MM.1S (cell line): Measurements from ENCODE around the gene GDPD5.
A peak's percentile ranks its signal among the peaks of the same experiment; 100 is the strongest.

Experiments
- DNase-seq: peaks from one replicate; pipeline ENCODE4 v3.0.0-alpha.2; 2015
- H2AFZ ChIP-seq: fragments of 300-600 bp; sonication (generic); 2 replicates; pipeline ENCODE4 v1.6.0; 2016; ENCODE audit warnings: antibody characterized with exemption, low read length
- H3F3A ChIP-seq: fragments of 300-600 bp; sonication (generic); 2 replicates; pipeline ENCODE4 v1.6.1; 2016; ENCODE audit warnings: mild to moderate bottlenecking, antibody characterized with exemption, low read length, moderate library complexity, mixed read lengths; ENCODE audit not compliant: insufficient read depth
- H3K27ac ChIP-seq: fragments of 300-600 bp; sonication (generic); 2 replicates; pipeline ENCODE4 v1.5.1; 2016; ENCODE audit warnings: mild to moderate bottlenecking, low read length
- H3K27me3 ChIP-seq: fragments of 300-600 bp; sonication (generic); replicated peaks from 2 replicates; pipeline ENCODE4 v1.6.0; 2016; ENCODE audit warnings: low read length; ENCODE audit not compliant: insufficient read depth
- H3K36me3 ChIP-seq: fragments of 300-600 bp; sonication (generic); replicated peaks from 2 replicates; pipeline ENCODE4 v1.6.1; 2016; ENCODE audit warnings: mild to moderate bottlenecking, low read length, mixed read lengths; ENCODE audit not compliant: insufficient read depth
- H3K4me1 ChIP-seq: fragments of 300-600 bp; sonication (generic); 2 replicates; pipeline ENCODE4 v1.6.1; 2016; ENCODE audit warnings: low read length, mixed read lengths
- H3K4me2 ChIP-seq: fragments of 300-600 bp; sonication (generic); 2 replicates; pipeline ENCODE4 v1.6.0; 2016; ENCODE audit warnings: low read depth, low read length
- H3K4me3 ChIP-seq: fragments of 300-600 bp; sonication (generic); 2 replicates; pipeline ENCODE4 v1.5.1; 2016; ENCODE audit warnings: low read length, mixed read lengths
- H3K79me2 ChIP-seq: fragments of 300-600 bp; sonication (generic); 2 replicates; pipeline ENCODE4 v1.6.1; 2016; ENCODE audit warnings: mixed run types, low read length, mixed read lengths
- H3K9ac ChIP-seq: fragments of 300-600 bp; sonication (generic); 2 replicates; pipeline ENCODE4 v1.6.1; 2016; ENCODE audit warnings: low read length, mixed read lengths
- H3K9me2 ChIP-seq: fragments of 300-600 bp; sonication (generic); replicated peaks from 2 replicates; pipeline ENCODE4 v1.6.1; 2016; ENCODE audit warnings: mild to moderate bottlenecking, low read length, mixed read lengths; ENCODE audit not compliant: insufficient read depth
- H3K9me3 ChIP-seq: fragments of 300-600 bp; sonication (generic); replicated peaks from 2 replicates; pipeline ENCODE4 v1.6.1; 2016; ENCODE audit warnings: mild to moderate bottlenecking, low read length, mixed read lengths; ENCODE audit not compliant: insufficient read depth
- H4K20me1 ChIP-seq: fragments of 300-600 bp; sonication (generic); 2 replicates; pipeline ENCODE4 v1.6.1; 2016; ENCODE audit warnings: mild to moderate bottlenecking, low read length, moderate library complexity, mixed read lengths; ENCODE audit not compliant: insufficient read depth
- EZH2 ChIP-seq: fragments of 300-600 bp; sonication (generic); optimal IDR thresholded peaks from 2 replicates; pipeline ENCODE3; 2017; ENCODE audit warnings: low read depth, mild to moderate bottlenecking, antibody characterized with exemption, low read length, mixed read lengths
- EZH2phosphoT487 ChIP-seq: fragments of 300-600 bp; sonication (generic); IDR thresholded peaks from 2 replicates; pipeline ENCODE4 v1.6.1; 2018; ENCODE audit warnings: antibody characterized with exemption, low read length
- TF ChIP-seq, protein P1 (sequence below): fragments of 300-600 bp; sonication (generic); IDR thresholded peaks from 2 replicates; pipeline ENCODE4 v1.5.1; 2016; ENCODE audit warnings: antibody characterized with exemption, low read length, mixed read lengths

The GDPD5 gene

DNA sequence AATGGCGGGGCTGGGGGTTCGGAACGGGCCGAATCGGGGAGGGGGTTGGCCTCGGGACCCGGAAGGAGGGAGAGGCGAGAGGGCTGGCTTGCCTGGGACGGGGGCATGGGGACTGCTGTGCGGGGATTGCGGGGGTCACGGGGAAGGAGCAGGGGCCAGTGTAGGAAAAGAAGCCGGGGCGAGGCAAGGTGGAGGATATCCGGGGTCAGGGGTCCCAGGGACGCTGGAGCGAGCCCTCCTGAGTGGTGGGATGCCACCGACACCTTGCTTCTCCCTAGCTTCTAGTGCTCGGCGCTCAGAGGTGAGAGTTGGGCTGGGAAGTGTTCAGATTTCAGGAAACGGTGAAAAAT lies 426 bp upstream of the GDPD5 start:
- Histone ChIP-seq H3K36me3 (no peaks in the 10 kb centered on the region), H3K27ac (no peak overlapping the region), H3K4me2 (peak overlapping the region; percentile 68; the same call in 1 of the 2 replicates), H3K4me3 (peak overlapping the region; percentile 54; the same call in 1 of the 2 replicates), H3K9me2 (no peaks in the 10 kb centered on the region), H3K9me3 (no peaks in the 10 kb centered on the region), H3F3A (no peaks in the 10 kb centered on the region), H3K79me2 (no peaks in the 10 kb centered on the region), H3K9ac (peak overlapping the region; percentile 3; the same call in 1 of the 2 replicates), H4K20me1 (no peaks in the 10 kb centered on the region), H3K4me1 (no peaks in the 10 kb centered on the region), H2AFZ (peak overlapping the region; percentile 33; the same call in 1 of the 2 replicates), H3K27me3 (peaks cover 74% of the 10 kb centered on the region)
- DNase-seq, result no peak
- TF ChIP-seq EZH2, result no peak
- no peak for TF ChIP-seq EZH2phosphoT487
- TF ChIP-seq, protein P1, sequence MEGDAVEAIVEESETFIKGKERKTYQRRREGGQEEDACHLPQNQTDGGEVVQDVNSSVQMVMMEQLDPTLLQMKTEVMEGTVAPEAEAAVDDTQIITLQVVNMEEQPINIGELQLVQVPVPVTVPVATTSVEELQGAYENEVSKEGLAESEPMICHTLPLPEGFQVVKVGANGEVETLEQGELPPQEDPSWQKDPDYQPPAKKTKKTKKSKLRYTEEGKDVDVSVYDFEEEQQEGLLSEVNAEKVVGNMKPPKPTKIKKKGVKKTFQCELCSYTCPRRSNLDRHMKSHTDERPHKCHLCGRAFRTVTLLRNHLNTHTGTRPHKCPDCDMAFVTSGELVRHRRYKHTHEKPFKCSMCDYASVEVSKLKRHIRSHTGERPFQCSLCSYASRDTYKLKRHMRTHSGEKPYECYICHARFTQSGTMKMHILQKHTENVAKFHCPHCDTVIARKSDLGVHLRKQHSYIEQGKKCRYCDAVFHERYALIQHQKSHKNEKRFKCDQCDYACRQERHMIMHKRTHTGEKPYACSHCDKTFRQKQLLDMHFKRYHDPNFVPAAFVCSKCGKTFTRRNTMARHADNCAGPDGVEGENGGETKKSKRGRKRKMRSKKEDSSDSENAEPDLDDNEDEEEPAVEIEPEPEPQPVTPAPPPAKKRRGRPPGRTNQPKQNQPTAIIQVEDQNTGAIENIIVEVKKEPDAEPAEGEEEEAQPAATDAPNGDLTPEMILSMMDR, result no peak

DNA sequence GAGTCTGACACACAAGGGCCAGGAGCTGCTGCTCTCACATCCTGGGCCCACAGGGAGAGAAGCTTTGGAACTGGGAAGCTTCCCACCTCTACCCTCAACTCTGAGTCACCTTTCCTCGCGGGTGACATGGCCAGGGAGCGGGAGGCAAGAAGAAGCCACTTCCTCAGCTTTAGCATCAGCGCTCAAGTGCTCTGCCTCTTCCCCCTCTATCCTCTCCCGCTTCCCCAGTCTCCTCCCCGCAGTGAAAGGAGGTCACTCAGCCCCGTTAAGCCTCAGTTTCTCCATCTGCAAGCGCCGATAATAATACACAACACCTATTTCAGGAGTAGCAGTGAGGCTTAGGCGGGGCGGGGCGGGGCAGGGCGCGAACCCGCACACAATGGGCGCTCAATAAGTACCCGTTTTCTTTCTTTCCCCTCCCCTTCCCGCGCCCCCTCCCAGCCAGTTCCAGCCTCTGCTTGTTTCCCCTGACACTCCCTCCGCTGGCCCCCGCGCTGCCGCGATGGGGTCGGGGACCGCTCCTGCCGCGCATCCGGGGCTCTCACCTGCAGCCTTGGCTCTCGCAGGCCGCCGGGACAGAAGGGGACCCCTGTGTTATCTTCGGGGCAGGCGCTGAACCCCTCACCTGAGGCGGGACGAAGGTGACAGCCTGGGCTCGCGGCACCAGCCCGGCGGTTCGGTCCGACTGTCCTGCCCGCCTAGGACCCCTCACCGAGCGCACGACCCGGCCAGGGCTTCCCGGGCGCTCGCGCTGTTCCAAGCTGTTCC lies 892 bp downstream of the GDPD5 start:
- peaks cover 64% of the 10 kb centered on the region for H3K27me3 ChIP-seq
- peak overlapping the region; percentile 96 for H3K4me2 ChIP-seq
- H3F3A ChIP-seq, result no peaks in the 10 kb centered on the region
- H3K9ac ChIP-seq, result no peak overlapping the region
- no peak overlapping the region for H3K27ac ChIP-seq
- no peaks in the 10 kb centered on the region for H3K9me2 ChIP-seq
- no peaks in the 10 kb centered on the region for H4K20me1 ChIP-seq
- H3K79me2 ChIP-seq, result no peaks in the 10 kb centered on the region
- H3K4me3 ChIP-seq, result peak overlapping the region; percentile 66
- no peaks in the 10 kb centered on the region for H3K4me1 ChIP-seq
- DNase-seq, result no peak
- H3K9me3 ChIP-seq, result no peaks in the 10 kb centered on the region
- H2AFZ ChIP-seq, result peak overlapping the region; percentile 51
- TF ChIP-seq, protein P1, result no peak
- no peak for TF ChIP-seq EZH2
- TF ChIP-seq EZH2phosphoT487, result no peak; the same call in 1 of the 2 replicates
- H3K36me3 ChIP-seq, result no peaks in the 10 kb centered on the region

DNA sequence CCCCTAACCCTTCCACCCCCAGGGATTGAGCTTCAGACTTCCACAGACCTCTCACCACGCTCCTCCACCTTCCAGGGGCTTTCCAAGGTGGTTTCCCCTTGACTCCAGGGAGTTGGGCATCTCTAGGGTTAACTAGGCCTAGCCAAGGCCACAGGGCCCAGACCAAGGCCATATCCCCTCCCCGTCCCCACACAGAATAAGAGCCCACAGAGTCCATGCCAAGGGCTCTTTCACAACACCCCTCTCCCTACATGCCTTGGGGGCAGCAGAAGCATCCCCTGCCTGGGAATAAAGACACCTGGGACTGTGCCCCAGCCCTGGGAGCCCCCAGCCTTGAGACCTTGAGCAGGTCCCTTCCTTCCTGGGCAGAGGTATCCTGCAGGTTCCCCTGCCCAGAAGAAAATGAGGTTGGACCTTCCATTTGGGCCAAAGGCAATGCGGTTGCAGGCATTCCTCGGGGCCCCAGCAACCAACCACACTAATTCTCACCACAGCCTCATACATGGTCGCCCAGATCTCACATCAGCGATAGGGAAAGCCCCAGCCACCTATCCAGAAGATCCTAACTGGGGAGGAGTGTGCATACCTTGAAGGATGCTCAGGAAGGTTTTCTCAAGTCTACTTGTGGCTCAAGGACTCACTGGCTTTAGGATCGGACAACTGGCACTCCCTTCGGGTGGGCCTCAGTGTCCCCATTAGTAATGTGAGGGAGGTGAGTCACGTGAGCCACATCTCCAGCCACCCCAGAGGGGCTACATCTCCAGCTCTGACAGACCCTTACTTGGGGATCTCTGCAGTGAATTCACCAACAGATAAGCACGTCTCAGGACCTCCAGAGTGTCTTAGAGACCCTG lies 1.7 kb downstream of the GDPD5 start:
- DNase-seq, result no peak
- Histone ChIP-seq H4K20me1 (no peaks in the 10 kb centered on the region), H3K9me3 (no peaks in the 10 kb centered on the region), H3K9ac (no peak overlapping the region), H3K9me2 (no peaks in the 10 kb centered on the region), H3K4me1 (no peaks in the 10 kb centered on the region), H3K36me3 (no peaks in the 10 kb centered on the region), H2AFZ (no peak overlapping the region), H3F3A (no peaks in the 10 kb centered on the region), H3K27me3 (peaks cover 55% of the 10 kb centered on the region), H3K79me2 (no peaks in the 10 kb centered on the region), H3K4me2 (no peak overlapping the region), H3K4me3 (no peak overlapping the region), H3K27ac (no peak overlapping the region)
- TF ChIP-seq EZH2 (no peak), EZH2phosphoT487 (no peak)
- TF ChIP-seq, protein P1, result no peak
